HepG2 (cell line): ENCODE results near the gene MED22. TPM values are rescaled to one million over a fixed set of nuclear protein-coding genes. Genes with fewer than 3 reads are reported as not detected.

Source experiments
- AKNA ChIP-seq: sonication (generic); formaldehyde crosslinking; IDR thresholded peaks from 2 replicates; pipeline ENCODE4 v1.4.0; 2020; ENCODE audit warnings: missing genetic modification reagents, borderline replicate concordance
- GLI4 ChIP-seq: sonication (generic); formaldehyde crosslinking; IDR thresholded peaks from 2 replicates; pipeline ENCODE4 v1.5.1; 2020; ENCODE audit warnings: missing genetic modification reagents, mild to moderate bottlenecking, moderate library complexity, borderline replicate concordance
- HMG20B ChIP-seq: conservative IDR thresholded peaks from 2 replicates; pipeline ENCODE4 v1.6.1; 2016; ENCODE audit warnings: missing genetic modification reagents, missing compliant biosample characterization
- REXO4 ChIP-seq: sonication (generic); formaldehyde crosslinking; IDR thresholded peaks from 2 replicates; pipeline ENCODE4 v1.8.0; 2022; ENCODE audit warnings: missing genetic modification reagents, mild to moderate bottlenecking, borderline replicate concordance
- RFX3 ChIP-seq: IDR thresholded peaks from 2 replicates; pipeline ENCODE4 v1.6.1; 2016; ENCODE audit warnings: missing biosample characterization, missing genetic modification reagents
- SP140L ChIP-seq: sonication (generic); formaldehyde crosslinking; IDR thresholded peaks from 2 replicates; pipeline ENCODE4 v1.4.0; 2020; ENCODE audit warnings: missing genetic modification reagents, borderline replicate concordance
- THYN1 ChIP-seq: sonication (generic); formaldehyde crosslinking; IDR thresholded peaks from 2 replicates; pipeline ENCODE4 v1.8.1; 2023; ENCODE audit warnings: low read depth, mild to moderate bottlenecking, moderate library complexity, missing genetic modification reagents, borderline replicate concordance
- ZNF274 ChIP-seq: sonication (generic); formaldehyde crosslinking; IDR thresholded peaks from 2 replicates; pipeline ENCODE4 v1.5.1; 2020; ENCODE audit warnings: mild to moderate bottlenecking, missing genetic modification reagents
- ZNF282 ChIP-seq: fragments of 450-650 bp; IDR thresholded peaks from 2 replicates; pipeline ENCODE4 v1.6.1; 2018; ENCODE audit not compliant: partially characterized antibody
- ZNF292 ChIP-seq: sonication (generic); formaldehyde crosslinking; IDR thresholded peaks from 2 replicates; pipeline ENCODE4 v1.8.1; 2022; ENCODE audit warnings: mild to moderate bottlenecking, low read depth, missing genetic modification reagents, borderline replicate concordance
- ZNF619 ChIP-seq: sonication (generic); formaldehyde crosslinking; IDR thresholded peaks from 2 replicates; pipeline ENCODE4 v1.4.0; 2020; ENCODE audit warnings: mild to moderate bottlenecking, missing genetic modification reagents
- ZUFSP ChIP-seq: sonication (generic); formaldehyde crosslinking; IDR thresholded peaks from 2 replicates; pipeline ENCODE4 v1.9.0; 2021; ENCODE audit warnings: missing genetic modification reagents, mild to moderate bottlenecking, borderline replicate concordance
- polyA plus RNA-seq, 8 experiments: library from polyadenylated mRNA; depleted of rRNA in 3 of 8; stranded (reverse) in 7 of 8; unstranded in 1 of 8; fragments of >200 nt; fragmentation: Illumina TruSeq in 4 of 8; extraction: Trizol in 4 of 8; gene quantifications; 2 replicates each; pipeline versions ENCODE4 v1.2.1 to v1.2.3, GENCODE V29; 2011 to 2016; ENCODE audit warnings: low read depth in 4 of 8, missing spikeins in 1 of 8, mixed read lengths in 1 of 8; ENCODE audit not compliant: insufficient read depth in 1 of 8
- total RNA-seq, 5 experiments: library from RNA; depleted of rRNA; stranded (reverse); fragments of >200 nt; fragmentation: Illumina TruSeq; extraction: Trizol; gene quantifications; 2 replicates each; pipeline ENCODE4 v1.2.3, GENCODE V29; 2016; ENCODE audit warnings: low read depth in 1 of 5
- TF ChIP-seq, protein P1 (sequence below): sonication (generic); formaldehyde crosslinking; IDR thresholded peaks from 2 replicates; pipeline ENCODE4 v1.8.0; 2022; ENCODE audit warnings: mild to moderate bottlenecking, missing genetic modification reagents, moderate library complexity
- TF ChIP-seq, protein P2 (sequence below): sonication (generic); formaldehyde crosslinking; IDR thresholded peaks from 2 replicates; pipeline ENCODE4 v1.9.0; 2021; ENCODE audit warnings: missing genetic modification reagents, borderline replicate concordance
- TF ChIP-seq, protein P3 (sequence below): sonication (generic); formaldehyde crosslinking; IDR thresholded peaks from 2 replicates; pipeline ENCODE4 v1.8.0; 2022; ENCODE audit warnings: low read depth, missing genetic modification reagents

The MED22 gene
- total and polyA plus RNA-seq, 2 of the 13 experiments (the other 11 are each of a cell fraction or from before 2014, with no cell fraction given), result 15.8 to 22.1 TPM

DNA sequence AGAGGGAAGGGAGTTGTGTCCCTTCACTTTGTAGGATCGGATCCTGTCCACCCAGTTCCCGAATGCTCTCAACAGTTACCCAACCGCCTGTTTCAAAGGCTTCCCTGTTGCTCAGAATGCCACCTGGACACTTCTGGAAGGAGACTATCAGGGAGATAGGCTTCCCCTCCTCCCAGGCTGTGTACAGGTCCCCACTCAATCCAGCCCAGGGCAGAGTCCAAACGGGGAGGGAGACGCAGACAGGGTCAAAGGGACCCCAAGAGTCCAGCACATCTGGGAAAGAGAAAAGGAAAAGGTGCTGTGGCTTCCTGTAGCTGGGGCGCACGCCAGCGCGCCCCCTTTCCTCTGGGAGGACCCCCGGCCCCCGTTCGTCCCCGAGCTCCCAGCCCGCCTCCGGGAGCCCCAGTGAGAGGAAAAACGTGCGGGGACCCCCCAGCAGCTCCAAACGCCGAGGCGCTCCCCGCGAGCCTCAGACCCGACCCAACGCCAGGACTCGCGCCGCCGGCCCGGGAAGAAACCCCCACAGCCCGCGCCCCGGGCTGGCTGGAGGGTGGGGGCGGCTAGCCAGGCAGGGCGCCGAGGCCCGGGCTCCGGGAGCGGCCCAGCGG lies 27.3 kb upstream of the MED22 start (continued):
- TF ChIP-seq ZNF274, result peak; percentile 42; the same call in 1 of the 2 replicates
- no peak for TF ChIP-seq ZNF292 (CRISPR knock-in tag)
- TF ChIP-seq HMG20B (CRISPR knock-in tag), result no peak
- no peak for TF ChIP-seq ZNF619 (CRISPR knock-in tag)
- TF ChIP-seq, protein P1, sequence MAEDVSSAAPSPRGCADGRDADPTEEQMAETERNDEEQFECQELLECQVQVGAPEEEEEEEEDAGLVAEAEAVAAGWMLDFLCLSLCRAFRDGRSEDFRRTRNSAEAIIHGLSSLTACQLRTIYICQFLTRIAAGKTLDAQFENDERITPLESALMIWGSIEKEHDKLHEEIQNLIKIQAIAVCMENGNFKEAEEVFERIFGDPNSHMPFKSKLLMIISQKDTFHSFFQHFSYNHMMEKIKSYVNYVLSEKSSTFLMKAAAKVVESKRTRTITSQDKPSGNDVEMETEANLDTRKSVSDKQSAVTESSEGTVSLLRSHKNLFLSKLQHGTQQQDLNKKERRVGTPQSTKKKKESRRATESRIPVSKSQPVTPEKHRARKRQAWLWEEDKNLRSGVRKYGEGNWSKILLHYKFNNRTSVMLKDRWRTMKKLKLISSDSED (CRISPR knock-in tag), result no peak
- TF ChIP-seq AKNA (CRISPR knock-in tag), result no peak
- TF ChIP-seq GLI4 (CRISPR knock-in tag), result no peak
- TF ChIP-seq, protein P2, sequence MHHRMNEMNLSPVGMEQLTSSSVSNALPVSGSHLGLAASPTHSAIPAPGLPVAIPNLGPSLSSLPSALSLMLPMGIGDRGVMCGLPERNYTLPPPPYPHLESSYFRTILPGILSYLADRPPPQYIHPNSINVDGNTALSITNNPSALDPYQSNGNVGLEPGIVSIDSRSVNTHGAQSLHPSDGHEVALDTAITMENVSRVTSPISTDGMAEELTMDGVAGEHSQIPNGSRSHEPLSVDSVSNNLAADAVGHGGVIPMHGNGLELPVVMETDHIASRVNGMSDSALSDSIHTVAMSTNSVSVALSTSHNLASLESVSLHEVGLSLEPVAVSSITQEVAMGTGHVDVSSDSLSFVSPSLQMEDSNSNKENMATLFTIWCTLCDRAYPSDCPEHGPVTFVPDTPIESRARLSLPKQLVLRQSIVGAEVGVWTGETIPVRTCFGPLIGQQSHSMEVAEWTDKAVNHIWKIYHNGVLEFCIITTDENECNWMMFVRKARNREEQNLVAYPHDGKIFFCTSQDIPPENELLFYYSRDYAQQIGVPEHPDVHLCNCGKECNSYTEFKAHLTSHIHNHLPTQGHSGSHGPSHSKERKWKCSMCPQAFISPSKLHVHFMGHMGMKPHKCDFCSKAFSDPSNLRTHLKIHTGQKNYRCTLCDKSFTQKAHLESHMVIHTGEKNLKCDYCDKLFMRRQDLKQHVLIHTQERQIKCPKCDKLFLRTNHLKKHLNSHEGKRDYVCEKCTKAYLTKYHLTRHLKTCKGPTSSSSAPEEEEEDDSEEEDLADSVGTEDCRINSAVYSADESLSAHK (CRISPR knock-in tag), result no peak
- TF ChIP-seq SP140L, result no peak
- no peak for TF ChIP-seq ZNF282
- TF ChIP-seq, protein P3, sequence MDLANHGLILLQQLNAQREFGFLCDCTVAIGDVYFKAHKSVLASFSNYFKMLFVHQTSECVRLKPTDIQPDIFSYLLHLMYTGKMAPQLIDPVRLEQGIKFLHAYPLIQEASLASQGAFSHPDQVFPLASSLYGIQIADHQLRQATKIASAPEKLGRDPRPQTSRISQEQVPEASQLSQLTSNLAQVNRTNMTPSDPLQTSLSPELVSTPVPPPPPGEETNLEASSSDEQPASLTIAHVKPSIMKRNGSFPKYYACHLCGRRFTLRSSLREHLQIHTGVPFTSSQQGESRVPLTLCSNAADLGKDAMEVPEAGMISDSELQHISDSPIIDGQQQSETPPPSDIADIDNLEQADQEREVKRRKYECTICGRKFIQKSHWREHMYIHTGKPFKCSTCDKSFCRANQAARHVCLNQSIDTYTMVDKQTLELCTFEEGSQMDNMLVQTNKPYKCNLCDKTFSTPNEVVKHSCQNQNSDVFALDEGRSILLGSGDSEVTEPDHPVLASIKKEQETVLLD (CRISPR knock-in tag), result no peak; the same call in 1 of the 2 replicates
- no peak for TF ChIP-seq REXO4
- TF ChIP-seq THYN1 (CRISPR knock-in tag), result no peak
- no peak for TF ChIP-seq RFX3 (CRISPR knock-in tag)
- TF ChIP-seq ZUFSP (CRISPR knock-in tag), result no peak
